ENCODE data around the gene PTDSS2. TPM values are rescaled to one million over a fixed set of nuclear protein-coding genes. Genes with fewer than 3 reads are reported as not detected.

PTDSS2 gene
- total and polyA plus RNA-seq, 2 of the 4 experiments (the other 2 are of a cell fraction) = 23.5 to 26.6 TPM

- no peak overlapping the region for H2BK15ac ChIP-seq (ENCODE audit: low read depth, low read length)
- H2AK9ac ChIP-seq (replicated peaks; ENCODE audit: low read depth, low read length, poor library complexity) = no peak overlapping the region
- H3K9ac ChIP-seq (ENCODE audit: low read depth, low read length) = no peak overlapping the region
- 0 out of 2 replicates have a peak, but pooled peaks cover 7% of the 10 kb centered on the region for H3K9me1 ChIP-seq (ENCODE audit: insufficient read depth, low read length)
- H3K9me3 ChIP-seq (ENCODE audit: control insufficient read depth, insufficient read depth, low read length) = no peaks in the 10 kb centered on the region
- CTCF ChIA-PET = no interaction called here
- H3K4me1 ChIP-seq (ENCODE audit: control insufficient read depth, insufficient read depth, low read length) = peaks cover 6% of the 10 kb centered on the region
- no peak overlapping the region for H2BK20ac ChIP-seq (ENCODE audit: low read depth, low read length)
- no peak overlapping the region for H3K23ac ChIP-seq (ENCODE audit: low read depth, low read length)
- no peak overlapping the region for H2AK5ac ChIP-seq (ENCODE audit: low read depth, low read length)
- ATAC-seq (ENCODE audit: low read depth) = no peak
- 82% methylated on average over 6 of the region's 14 CpGs; no CpG with 5 or more reads in 1 of the 2 experiments for WGBS, 2 experiments (ENCODE audit: extremely low coverage in 2 of 2, insufficient read length in 1 of 2)
- no peak overlapping the region for H3K18ac ChIP-seq (ENCODE audit: low read depth, low read length)
- in situ Hi-C loops (cut with MboI; ENCODE audit: low sequenced_read_pairs) = loop anchor here (10.0 kb wide), 1 partner anchor 150 kb away; the partner anchor contains the start of gene IFITM2
- no peak overlapping the region for H3K27ac ChIP-seq (ENCODE audit: insufficient read depth, low read length)
- POLR2A ChIA-PET (ENCODE audit: unreplicated experiment) = interaction anchor here (0.7 kb wide), 1 partner anchor 19 kb away, joined by 3 read pairs; no protein-coding TSS in a partner anchor
- H4K8ac ChIP-seq (ENCODE audit: low read depth in 2 of 2, low read length in 2 of 2) = no peak overlapping the region
- H2BK5ac ChIP-seq (ENCODE audit: low read depth, low read length, poor library complexity, severe bottlenecking) = no peak overlapping the region
- H4K91ac ChIP-seq (ENCODE audit: insufficient read depth, low read depth, low read length) = no peak overlapping the region
- no peak overlapping the region for H2AFZ ChIP-seq (replicated peaks; ENCODE audit: low read length, poor library complexity)
- BruUV-seq (replicated peaks) = no TSS peak
- H3K14ac ChIP-seq (replicated peaks; ENCODE audit: low read depth, low read length) = no peak overlapping the region
- H3K79me1 ChIP-seq (ENCODE audit: low read depth in 1 of 2, low read length in 2 of 2) = peaks cover 15 to 81% of the 10 kb centered on the region in 2 experiments; a peak in 3 of 4 replicates
- no peak overlapping the region for H3K56ac ChIP-seq (ENCODE audit: extremely low read depth, insufficient read depth, low read length)
- peaks cover 38% of the 10 kb centered on the region for H4K20me1 ChIP-seq (ENCODE audit: insufficient read depth, low read length)
- H3K4me2 ChIP-seq (ENCODE audit: low read depth, low read length) = no peak overlapping the region
- no peak overlapping the region for H3K4ac ChIP-seq (ENCODE audit: low read depth, low read length)
- no peak overlapping the region for H4K5ac ChIP-seq (ENCODE audit: low read depth, low read length)
- H3K36me3 ChIP-seq (ENCODE audit: control insufficient read depth, insufficient read depth, low read length) = peaks cover 30% of the 10 kb centered on the region
- H3K4me3 ChIP-seq (ENCODE audit: insufficient read depth, low read depth, low read length) = no peak overlapping the region
- no peaks in the 10 kb centered on the region for H3K27me3 ChIP-seq (ENCODE audit: control insufficient read depth, insufficient read depth, low read length)
- no peak overlapping the region for H2BK120ac ChIP-seq (ENCODE audit: low read depth, low read length)
- intact Hi-C loops (cut with micrococcal nuclease) = no loop called here
- DNase-seq = no peak
- dilution Hi-C loops (cut with HindIII; ENCODE audit: low sequenced_read_pairs, unreplicated experiment) = no loop called here
- TF ChIP-seq SMC3 (IDR thresholded peaks at IDR 0.05; ENCODE audit: low read depth, low read length) = no peak
- no peak for TF ChIP-seq BHLHE40 (IDR thresholded peaks at IDR 0.05; ENCODE audit: low read depth, low read length)
- no peak for TF ChIP-seq CEBPB (IDR thresholded peaks at IDR 0.05; ENCODE audit: low read depth, low read length)
- no peak for TF ChIP-seq USF2 (IDR thresholded peaks at IDR 0.05; ENCODE audit: low read depth, low read length)
- no peak for TF ChIP-seq MAZ (IDR thresholded peaks at IDR 0.05; ENCODE audit: borderline replicate concordance, low read depth, low read length)
- TF ChIP-seq CTCF (conservative IDR thresholded peaks at IDR 0.05; ENCODE audit: low read depth, low read length) = no peak
- TF ChIP-seq MAFK (IDR thresholded peaks at IDR 0.05; ENCODE audit: low read depth, low read length) = no peak
- TF ChIP-seq NFE2L2 (IDR thresholded peaks at IDR 0.05; ENCODE audit: low read depth, low read length) = no peak
- no peak for TF ChIP-seq FOS (IDR thresholded peaks at IDR 0.05; ENCODE audit: low read depth, low read length)
- TF ChIP-seq CHD1 (IDR thresholded peaks at IDR 0.05; ENCODE audit: low read depth, low read length) = no peak
- no peak for TF ChIP-seq MXI1 (IDR thresholded peaks at IDR 0.05; ENCODE audit: borderline replicate concordance, low read depth, low read length)
- no peak for TF ChIP-seq ELK1 (IDR thresholded peaks at IDR 0.05; ENCODE audit: borderline replicate concordance, low read depth, low read length)
- no peak for TF ChIP-seq POLR2A (IDR thresholded peaks at IDR 0.05; ENCODE audit: low read depth, low read length)
- no peak for TF ChIP-seq RCOR1 (IDR thresholded peaks at IDR 0.05; ENCODE audit: insufficient replicate concordance, low read length)
- no peak for TF ChIP-seq RFX5 (IDR thresholded peaks at IDR 0.05; ENCODE audit: low read depth, low read length)
Measured at GRCh38 chr11:454801-455565, 4.9 kb downstream of the PTDSS2 start.
